Transverse colon (tissue), 4 donors: ENCODE measurements around the gene CCL23. TPM values are rescaled to one million over a fixed set of nuclear protein-coding genes. Genes with fewer than 3 reads are reported as not detected.

Experiments used
- DNase-seq: peaks from one replicate; pipeline ENCODE4 v3.0.0-alpha.2; 2019
- H3K27ac ChIP-seq, 4 donors: fragments of 200-600 bp; sonication (generic); 2 replicates each; pipeline ENCODE4 v1.5.1; 2016 to 2018; ENCODE audit warnings: inconsistent platforms in 4 of 4
- H3K27me3 ChIP-seq: fragments of 200-600 bp; sonication (generic); 2 replicates; pipeline ENCODE4 v1.5.1; 2017; ENCODE audit warnings: inconsistent platforms
- H3K36me3 ChIP-seq, 4 donors: fragments of 200-600 bp; sonication (generic); 2 replicates each; pipeline ENCODE4 v1.5.1; 2017 to 2019; ENCODE audit warnings: inconsistent platforms in 4 of 4
- H3K4me1 ChIP-seq, 4 donors: fragments of 200-600 bp; sonication (generic); 2 replicates each; pipeline ENCODE4 v1.5.1; 2017 to 2020; ENCODE audit warnings: inconsistent platforms in 4 of 4
- H3K4me3 ChIP-seq, 4 donors: fragments of 200-600 bp; sonication (generic); 1 replicate in 1 of 4; 2 replicates in 3 of 4; pipeline versions ENCODE4 v1.5.1 to v1.6.1; 2017 to 2019; ENCODE audit warnings: inconsistent platforms in 4 of 4
- H3K9me3 ChIP-seq, 2 donors: fragments of 200-600 bp; sonication (generic); 2 replicates each; pipeline ENCODE4 v1.5.1; 2017 to 2019; ENCODE audit warnings: inconsistent platforms in 2 of 2
- CTCF ChIP-seq, 5 experiments: fragments of 200-600 bp in 3 of 5; fragments of 450-650 bp in 2 of 5; sonication (generic) in 3 of 5; IDR thresholded peaks; 1 replicate in 2 of 5; 2 replicates in 3 of 5; pipeline ENCODE4 v1.5.1; 2016 to 2017; ENCODE audit warnings: antibody characterized with exemption in 5 of 5, inconsistent platforms in 3 of 5, mild to moderate bottlenecking in 2 of 5, moderate library complexity in 1 of 5
- WGBS, 2 donors: methylation state at CpG; one replicate each; pipeline ENCODE4 v1.1.5; 2018; ENCODE audit warnings: low coverage in 1 of 2; 5-methylcytosine and 5-hydroxymethylcytosine counted together
- in situ Hi-C, 4 donors: fragments of 200-750 bp; cut with MboI; loops; one replicate each; pipeline versions ENCODE4 v1.15.0 to v1.15.1; 2017; ENCODE audit warnings: low sequenced_read_pairs in 3 of 4, low pct_ligation_motif_present in 1 of 4, low pct_unique_long_range_greater_than_20kb in 1 of 4
- intact Hi-C: fragments of 100-400 bp; cut with DNase I; formaldehyde crosslinking; loops from one replicate; pipeline ENCODE4 v1.15.1; 2023; ENCODE audit warnings: low total_unique reads
- total RNA-seq, 4 donors: library from RNA; depleted of rRNA; stranded (reverse); fragments of >200 nt; gene quantifications; one replicate each; pipeline ENCODE4 v1.1.0, GENCODE V29; 2016

Gene CCL23
- total RNA-seq, 4 donors from 2014 or later, result 9.1 TPM; not detected in 3

- Histone ChIP-seq H3K36me3 (no peaks in the 10 kb centered on the region), H3K4me1 (no peaks in the 10 kb centered on the region), H3K27me3 (peaks cover 18% of the 10 kb centered on the region), H3K4me3 (no peak overlapping the region), H3K9me3 (no peaks in the 10 kb centered on the region), H3K27ac (no peak overlapping the region)
- DNase-seq, result no peak
- in situ Hi-C loops (loop anchor here in 2 of 4 donors (25.0 kb wide), 1 partner anchor 524 kb away; the partner anchor contains the start of gene ZNHIT3 (in 2 of the 2)), intact Hi-C loops (no loop called here)
- no peak for TF ChIP-seq CTCF (IDR thresholded peaks at IDR 0.05)
- 70 to 74% methylated on average over 5 to 6 of the region's 6 CpGs for WGBS, 2 donors
Measured at GRCh38 chr17:35963663-35964062, 54.1 kb downstream of the CCL23 start.

Other genes starting within 250 kb of the CCL23 start
- gene MMP28, start 222.3 kb downstream of the CCL23 start, total RNA-seq, result 100 to 1,000 TPM; 104 to 368 (median 128) TPM
- gene TAF15, start 208.5 kb downstream of the CCL23 start, total RNA-seq, result 10 to 100 TPM; 13.1 to 74.3 (median 37.9) TPM
- not detected for gene HEATR9, start 149.1 kb downstream of the CCL23 start, total RNA-seq
- gene CCL5, start 137.6 kb downstream of the CCL23 start, total RNA-seq, result 10 to 100 TPM in 2 of 4 donors, 1 to 10 TPM in 2; 1.8 to 12.8 (median 6.2) TPM
- 10 to 100 TPM in 1 of 4 donors, not detected in 3; 39.2 TPM for gene RDM1, start 87.2 kb downstream of the CCL23 start, total RNA-seq
- not detected for gene LYZL6, start 74.3 kb downstream of the CCL23 start, total RNA-seq
- not detected for gene CCL16, start 36.5 kb downstream of the CCL23 start, total RNA-seq
- gene CCL14, start 31.2 kb downstream of the CCL23 start, total RNA-seq, result 10 to 100 TPM in 1 of 4 donors, 1 to 10 TPM in 3; 4.2 to 19.5 (median 6.8) TPM
- 10 to 100 TPM in 3 of 4 donors, 1 to 10 TPM in 1; 6.8 to 68.8 (median 31.5) TPM for gene CCL15, start 16.4 kb downstream of the CCL23 start, total RNA-seq
- gene CCL18, start 46.3 kb upstream of the CCL23 start, total RNA-seq, result 1 to 10 TPM in 2 of 4 donors, not detected in 2; 1.2 to 4.9 TPM
- gene CCL3, start 72.2 kb upstream of the CCL23 start, total RNA-seq, result 1 to 10 TPM in 2 of 4 donors, not detected in 2; 1.1 to 4.4 TPM
- 10 to 100 TPM in 1 of 4 donors, 1 to 10 TPM in 1, not detected in 2; 4.2 to 10.8 TPM for gene CCL4, start 85.9 kb upstream of the CCL23 start, total RNA-seq
- gene TBC1D3B, start 158.7 kb upstream of the CCL23 start, total RNA-seq, result 10 to 100 TPM in 1 of 4 donors, 1 to 10 TPM in 1, not detected in 2; 5.2 to 12.1 TPM
- under 1 TPM in 1 of 4 donors, not detected in 3; 0.79 TPM for gene CCL3L1, start 178.8 kb upstream of the CCL23 start, total RNA-seq
- 1 to 10 TPM in 2 of 4 donors, not detected in 2; 4.0 TPM for gene CCL4L2, start 193.1 kb upstream of the CCL23 start, total RNA-seq
- under 1 TPM in 1 of 4 donors, not detected in 3; 0.27 TPM for gene TBC1D3I, start 246.6 kb upstream of the CCL23 start, total RNA-seq